ENCODE measurements around the gene CCT6A.
"Not testable (repeated sequence)": the region's sequence is repeated elsewhere in the genome, so short reads cannot be mapped to it uniquely, and the experiment has no call there.

CCT6A gene

DNA sequence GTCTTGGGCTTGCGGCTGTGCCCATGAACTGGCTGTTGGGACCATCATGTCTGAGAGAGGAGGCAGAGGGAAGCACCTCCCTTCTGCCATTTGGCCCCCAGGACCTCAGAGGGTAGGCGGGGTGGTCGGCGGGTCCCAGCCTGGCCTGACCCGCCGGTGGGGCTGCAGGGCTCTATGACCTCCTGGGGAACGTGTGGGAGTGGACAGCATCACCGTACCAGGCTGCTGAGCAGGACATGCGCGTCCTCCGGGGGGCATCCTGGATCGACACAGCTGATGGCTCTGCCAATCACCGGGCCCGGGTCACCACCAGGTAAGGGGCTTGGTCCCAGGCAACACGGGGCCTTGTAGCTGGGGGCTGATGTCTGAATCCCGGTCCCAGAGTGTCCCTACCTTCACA, 26.6 kb downstream of the CCT6A start:
- Histone ChIP-seq H3K4me3 (ENCODE audit: low read depth in 1 of 2, low read length in 2 of 2) (no peak overlapping the region), H3K9ac (ENCODE audit: low read depth, low read length) (no peak overlapping the region), H3K36me3 (ENCODE audit: insufficient read depth, low read length) (peaks cover 66% of the 10 kb centered on the region), H3K9me3 (ENCODE audit: insufficient read depth, low read length, severe bottlenecking) (no peaks in the 10 kb centered on the region), H3K4me2 (ENCODE audit: insufficient read depth, low read length) (no peak overlapping the region), H3K79me2 (ENCODE audit: insufficient read depth, low read length) (no peaks in the 10 kb centered on the region), H4K20me1 (ENCODE audit: insufficient read depth, low read length) (0 out of 2 replicates have a peak, but pooled peaks cover 6% of the 10 kb centered on the region), H3K4me1 (ENCODE audit: insufficient read depth, low read length) (no peaks in the 10 kb centered on the region), H3K27ac (ENCODE audit: low read length) (no peak overlapping the region), H2AFZ (ENCODE audit: low read depth, low read length) (no peak overlapping the region), H3K27me3 (ENCODE audit: insufficient read depth, low read length, poor library complexity) (no peaks in the 10 kb centered on the region)
- TF ChIP-seq, protein P1, sequence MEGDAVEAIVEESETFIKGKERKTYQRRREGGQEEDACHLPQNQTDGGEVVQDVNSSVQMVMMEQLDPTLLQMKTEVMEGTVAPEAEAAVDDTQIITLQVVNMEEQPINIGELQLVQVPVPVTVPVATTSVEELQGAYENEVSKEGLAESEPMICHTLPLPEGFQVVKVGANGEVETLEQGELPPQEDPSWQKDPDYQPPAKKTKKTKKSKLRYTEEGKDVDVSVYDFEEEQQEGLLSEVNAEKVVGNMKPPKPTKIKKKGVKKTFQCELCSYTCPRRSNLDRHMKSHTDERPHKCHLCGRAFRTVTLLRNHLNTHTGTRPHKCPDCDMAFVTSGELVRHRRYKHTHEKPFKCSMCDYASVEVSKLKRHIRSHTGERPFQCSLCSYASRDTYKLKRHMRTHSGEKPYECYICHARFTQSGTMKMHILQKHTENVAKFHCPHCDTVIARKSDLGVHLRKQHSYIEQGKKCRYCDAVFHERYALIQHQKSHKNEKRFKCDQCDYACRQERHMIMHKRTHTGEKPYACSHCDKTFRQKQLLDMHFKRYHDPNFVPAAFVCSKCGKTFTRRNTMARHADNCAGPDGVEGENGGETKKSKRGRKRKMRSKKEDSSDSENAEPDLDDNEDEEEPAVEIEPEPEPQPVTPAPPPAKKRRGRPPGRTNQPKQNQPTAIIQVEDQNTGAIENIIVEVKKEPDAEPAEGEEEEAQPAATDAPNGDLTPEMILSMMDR (IDR thresholded peaks at IDR 0.05; ENCODE audit: borderline replicate concordance, extremely low read depth, low read length, poor library complexity, severe bottlenecking), result no peak
- no peak for TF ChIP-seq EZH2 (IDR thresholded peaks at IDR 0.05; ENCODE audit: borderline replicate concordance, low read depth, low read length, severe bottlenecking)
- DNase-seq (no peak), ATAC-seq (ENCODE audit: insufficient read depth, low read depth) (no peak)

DNA sequence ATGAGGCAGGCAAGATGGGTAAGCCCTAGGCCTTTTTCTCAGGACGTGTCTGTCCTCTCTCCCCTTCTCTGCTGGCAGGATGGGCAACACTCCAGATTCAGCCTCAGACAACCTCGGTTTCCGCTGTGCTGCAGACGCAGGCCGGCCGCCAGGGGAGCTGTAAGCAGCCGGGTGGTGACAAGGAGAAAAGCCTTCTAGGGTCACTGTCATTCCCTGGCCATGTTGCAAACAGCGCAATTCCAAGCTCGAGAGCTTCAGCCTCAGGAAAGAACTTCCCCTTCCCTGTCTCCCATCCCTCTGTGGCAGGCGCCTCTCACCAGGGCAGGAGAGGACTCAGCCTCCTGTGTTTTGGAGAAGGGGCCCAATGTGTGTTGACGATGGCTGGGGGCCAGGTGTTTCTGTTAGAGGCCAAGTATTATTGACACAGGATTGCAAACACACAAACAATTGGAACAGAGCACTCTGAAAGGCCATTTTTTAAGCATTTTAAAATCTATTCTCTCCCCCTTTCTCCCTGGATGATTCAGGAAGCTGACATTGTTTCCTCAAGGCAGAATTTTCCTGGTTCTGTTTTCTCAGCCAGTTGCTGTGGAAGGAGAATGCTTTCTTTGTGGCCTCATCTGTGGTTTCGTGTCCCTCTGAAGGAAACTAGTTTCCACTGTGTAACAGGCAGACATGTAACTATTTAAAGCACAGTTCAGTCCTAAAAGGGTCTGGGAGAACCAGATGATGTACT, 28.1 kb downstream of the CCT6A start:
- no peak overlapping the region for H3K4me2 ChIP-seq (ENCODE audit: insufficient read depth, low read length)
- no peak for DNase-seq
- no peaks in the 10 kb centered on the region for H3K79me2 ChIP-seq (ENCODE audit: insufficient read depth, low read length)
- peaks cover 53% of the 10 kb centered on the region for H3K36me3 ChIP-seq (ENCODE audit: insufficient read depth, low read length)
- H3K9me3 ChIP-seq (ENCODE audit: insufficient read depth, low read length, severe bottlenecking), result no peaks in the 10 kb centered on the region
- 0 out of 2 replicates have a peak, but pooled peaks cover 6% of the 10 kb centered on the region for H4K20me1 ChIP-seq (ENCODE audit: insufficient read depth, low read length)
- no peak for TF ChIP-seq EZH2 (IDR thresholded peaks at IDR 0.05; ENCODE audit: borderline replicate concordance, low read depth, low read length, severe bottlenecking)
- TF ChIP-seq, protein P1 (IDR thresholded peaks at IDR 0.05; ENCODE audit: borderline replicate concordance, extremely low read depth, low read length, poor library complexity, severe bottlenecking), result no peak
- no peak overlapping the region for H2AFZ ChIP-seq (ENCODE audit: low read depth, low read length)
- ATAC-seq (ENCODE audit: insufficient read depth, low read depth), result no peak
- H3K4me1 ChIP-seq (ENCODE audit: insufficient read depth, low read length), result no peaks in the 10 kb centered on the region
- H3K4me3 ChIP-seq (ENCODE audit: low read depth in 1 of 2, low read length in 2 of 2), result no peak overlapping the region
- no peaks in the 10 kb centered on the region for H3K27me3 ChIP-seq (ENCODE audit: insufficient read depth, low read length, poor library complexity)
- H3K9ac ChIP-seq (ENCODE audit: low read depth, low read length), result no peak overlapping the region
- no peak overlapping the region for H3K27ac ChIP-seq (ENCODE audit: low read length)

DNA sequence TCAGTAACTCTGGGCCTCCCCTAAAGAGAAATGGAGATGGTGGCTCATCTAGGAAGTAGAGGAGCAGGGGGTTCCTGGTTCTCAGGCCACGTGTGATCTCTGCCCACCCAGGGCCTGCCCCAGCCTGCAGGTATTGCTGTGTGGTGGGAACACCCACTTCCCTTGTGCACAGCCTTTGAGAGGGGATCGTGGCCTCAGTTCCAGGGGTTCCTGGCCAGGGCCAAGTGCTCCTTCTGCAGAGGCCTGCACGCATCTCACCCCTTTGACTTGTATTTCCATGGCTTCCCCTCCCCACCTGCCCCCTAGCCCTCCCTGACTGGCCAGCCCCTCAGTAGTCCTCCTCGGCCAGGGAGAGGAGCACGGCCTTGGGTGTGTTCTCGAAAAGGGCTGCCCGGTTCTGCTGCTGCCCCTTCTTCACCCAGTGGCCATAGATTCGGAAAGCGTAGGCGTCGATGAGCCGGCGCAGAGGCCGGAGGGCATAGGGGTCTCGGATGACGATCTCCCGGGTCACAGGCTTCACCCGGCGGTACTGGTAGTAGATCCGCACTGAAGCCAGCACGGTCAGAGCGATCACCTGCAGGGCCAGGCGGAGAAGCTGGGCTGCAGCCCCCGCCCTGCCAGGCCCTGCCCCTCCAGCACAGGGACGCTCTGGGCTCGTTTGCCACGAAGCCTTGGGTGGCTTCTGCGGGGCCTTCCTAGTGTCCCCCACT, 29.3 kb downstream of the CCT6A start:
- not testable (repeated sequence) for H3K4me2 ChIP-seq (ENCODE audit: insufficient read depth, low read length); ATAC-seq (ENCODE audit: insufficient read depth, low read depth); DNase-seq; H3K4me1 ChIP-seq (ENCODE audit: insufficient read depth, low read length); H3K9ac ChIP-seq (ENCODE audit: low read depth, low read length); H4K20me1 ChIP-seq (ENCODE audit: insufficient read depth, low read length); H3K9me3 ChIP-seq (ENCODE audit: insufficient read depth, low read length, severe bottlenecking); H2AFZ ChIP-seq (ENCODE audit: low read depth, low read length); H3K27ac ChIP-seq (ENCODE audit: low read length); H3K4me3 ChIP-seq (ENCODE audit: low read depth in 1 of 2, low read length in 2 of 2); H3K79me2 ChIP-seq (ENCODE audit: insufficient read depth, low read length); H3K27me3 ChIP-seq (ENCODE audit: insufficient read depth, low read length, poor library complexity)
- H3K36me3 ChIP-seq (ENCODE audit: insufficient read depth, low read length), result peaks cover 51% of the 10 kb centered on the region

DNA sequence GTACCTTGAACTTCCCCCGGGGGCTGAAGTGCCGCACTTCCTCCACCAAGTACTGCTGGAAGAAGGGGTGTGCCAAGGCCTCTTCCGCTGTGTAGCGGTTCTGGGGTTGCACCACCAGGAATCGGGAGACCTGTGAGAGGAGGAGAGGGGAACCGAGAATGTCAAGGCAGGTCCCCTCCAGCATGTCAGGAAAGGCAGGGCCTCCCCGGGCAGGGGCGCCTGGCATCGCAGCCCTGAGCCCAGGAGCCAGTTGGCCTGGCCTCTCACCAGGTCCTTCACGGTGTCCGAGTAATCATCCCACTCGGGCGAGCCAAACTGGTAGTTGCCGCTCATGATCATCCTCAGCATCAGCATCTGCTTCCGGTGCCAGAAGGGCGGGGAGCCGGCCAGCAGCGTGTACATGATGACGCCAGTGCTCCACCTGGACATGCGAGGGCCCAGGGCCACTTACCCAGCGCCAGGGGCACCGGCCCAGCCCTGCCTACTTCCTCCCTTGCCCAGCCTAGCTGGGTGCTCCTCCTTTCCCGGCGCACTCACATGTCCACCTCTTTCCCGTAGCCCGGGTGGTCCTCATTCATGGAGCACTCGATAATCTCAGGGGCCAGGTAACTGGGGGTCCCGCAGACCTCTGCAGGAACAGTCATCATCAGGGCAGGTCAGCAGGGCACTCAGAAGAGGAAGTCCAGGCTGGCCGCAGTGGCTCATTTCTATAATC, 30.2 kb downstream of the CCT6A start:
- Histone ChIP-seq H4K20me1 (ENCODE audit: insufficient read depth, low read length) (0 out of 2 replicates have a peak, but pooled peaks cover 6% of the 10 kb centered on the region), H3K4me2 (ENCODE audit: insufficient read depth, low read length) (no peak overlapping the region), H3K9ac (ENCODE audit: low read depth, low read length) (no peak overlapping the region), H3K4me1 (ENCODE audit: insufficient read depth, low read length) (no peaks in the 10 kb centered on the region), H2AFZ (ENCODE audit: low read depth, low read length) (no peak overlapping the region), H3K27ac (ENCODE audit: low read length) (no peak overlapping the region), H3K9me3 (ENCODE audit: insufficient read depth, low read length, severe bottlenecking) (no peaks in the 10 kb centered on the region), H3K79me2 (ENCODE audit: insufficient read depth, low read length) (no peaks in the 10 kb centered on the region), H3K36me3 (ENCODE audit: insufficient read depth, low read length) (peaks cover 50% of the 10 kb centered on the region), H3K4me3 (ENCODE audit: low read depth in 1 of 2, low read length in 2 of 2) (no peak overlapping the region), H3K27me3 (ENCODE audit: insufficient read depth, low read length, poor library complexity) (no peaks in the 10 kb centered on the region)
- ATAC-seq (ENCODE audit: insufficient read depth, low read depth), result no peak
- DNase-seq, result no peak
- TF ChIP-seq, protein P1 (IDR thresholded peaks at IDR 0.05; ENCODE audit: borderline replicate concordance, extremely low read depth, low read length, poor library complexity, severe bottlenecking), result no peak
- no peak for TF ChIP-seq EZH2 (IDR thresholded peaks at IDR 0.05; ENCODE audit: borderline replicate concordance, low read depth, low read length, severe bottlenecking)

Data from DND-41 (cell line).